GM12874 (cell line): Measurements from ENCODE around the gene CA11.
A peak's percentile ranks its signal among the peaks of the same experiment; 100 is the strongest.

ENCODE experiments used
- CTCF ChIP-seq: IDR thresholded peaks from 2 replicates; pipeline ENCODE4 v1.5.1; 2011; ENCODE audit warnings: low read depth, mild to moderate bottlenecking, control low read depth, low read length, moderate library complexity; ENCODE audit not compliant: insufficient read depth

Gene CA11

GRCh38 chr19:48596237-48596636, 49.8 kb downstream of the CA11 start:
- TF ChIP-seq CTCF: no peak

DNA sequence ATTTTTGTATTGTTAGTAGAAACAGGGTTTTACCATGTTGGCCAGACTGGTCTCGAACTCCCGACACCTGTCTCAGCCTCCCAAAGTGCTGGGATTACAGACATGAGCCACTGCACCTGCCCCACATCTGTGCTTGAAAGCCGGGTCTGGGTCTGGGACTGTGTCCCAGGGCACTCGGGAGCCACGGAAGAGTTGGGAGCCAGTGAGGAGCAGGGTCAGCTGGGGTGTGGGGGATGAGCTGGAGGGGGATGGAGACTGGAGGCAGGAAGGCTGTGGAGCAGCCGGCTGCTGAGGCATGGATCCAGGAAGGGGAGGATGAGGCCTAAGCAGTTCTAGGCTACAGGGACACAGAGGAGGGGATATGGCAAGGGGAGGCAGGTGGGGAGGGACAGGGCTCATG, 50.2 kb downstream of the CA11 start:
- no peak for TF ChIP-seq CTCF

- no peak for TF ChIP-seq CTCF
Measured at GRCh38 chr19:48595171-48595570, 50.8 kb downstream of the CA11 start.

DNA sequence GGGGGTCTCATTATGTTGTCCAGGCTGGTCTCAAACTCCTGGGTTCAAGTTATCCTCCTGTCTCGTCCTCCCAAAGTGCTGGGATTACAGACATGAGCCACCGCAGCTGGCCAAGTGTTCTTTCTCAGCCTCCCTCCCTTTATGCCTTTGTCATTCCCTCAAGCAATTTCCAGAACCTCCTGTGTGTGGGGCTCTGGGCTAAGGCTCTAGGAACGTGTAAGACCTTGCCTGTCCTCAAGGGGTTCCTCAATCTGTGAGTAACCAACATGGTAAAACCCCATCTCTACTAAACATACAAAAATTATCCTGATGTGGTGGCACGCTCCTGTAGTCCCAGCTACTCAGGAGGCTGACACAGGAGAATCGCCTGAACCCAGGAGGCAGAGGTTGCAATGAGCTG, 55.0 kb downstream of the CA11 start:
- no peak for TF ChIP-seq CTCF

GRCh38 chr19:48588670-48589401, 57.2 kb downstream of the CA11 start:
- peak; percentile 98 for TF ChIP-seq CTCF
